K562 (cell line): ENCODE data around the gene NAE1. TPM values are rescaled to one million over a fixed set of nuclear protein-coding genes. Genes with fewer than 3 reads are reported as not detected.

Experiments used
- ADNP ChIP-seq: fragments of 200-800 bp; sonication (Bioruptor generic); IDR thresholded peaks from 2 replicates; pipeline ENCODE4 v1.6.1; 2016; ENCODE audit warnings: missing genetic modification characterization, missing compliant biosample characterization
- BRF1 ChIP-seq: IDR thresholded peaks from 3 replicates; pipeline ENCODE4 v1.6.1; 2011; ENCODE audit warnings: borderline replicate concordance, mild to moderate bottlenecking; ENCODE audit not compliant: insufficient read length; ENCODE audit errors: extremely low read depth
- EGR1 ChIP-seq: fragments of 450-650 bp; conservative IDR thresholded peaks from 2 replicates; pipeline ENCODE4 v1.6.1; 2017; ENCODE audit warnings: mild to moderate bottlenecking
- ERF ChIP-seq: fragments of 450-650 bp; formaldehyde crosslinking; IDR thresholded peaks from 2 replicates; pipeline ENCODE4 v1.4.0; 2020; ENCODE audit warnings: mild to moderate bottlenecking, mixed read lengths
- FOXP4 ChIP-seq: sonication (generic); formaldehyde crosslinking; IDR thresholded peaks from 2 replicates; pipeline ENCODE4 v1.8.0; 2022; ENCODE audit warnings: mild to moderate bottlenecking, missing genetic modification reagents, borderline replicate concordance
- POLR2B ChIP-seq: fragments of 450-650 bp; IDR thresholded peaks from 2 replicates; pipeline ENCODE4 v1.6.1; 2018; ENCODE audit warnings: low read depth; ENCODE audit not compliant: partially characterized antibody
- RHOXF2B ChIP-seq: fragments of 250-450 bp; sonication (Bioruptor Pico); conservative IDR thresholded peaks from 2 replicates; pipeline ENCODE4 v1.5.1; 2021
- SOX6 ChIP-seq: fragments of 450-650 bp; IDR thresholded peaks from 2 replicates; pipeline ENCODE4 v1.6.1; 2014; ENCODE audit warnings: mild to moderate bottlenecking
- ZBTB7A ChIP-seq: IDR thresholded peaks from 2 replicates; pipeline ENCODE4 v1.6.1; 2011; ENCODE audit warnings: low read depth, mild to moderate bottlenecking, low read length, moderate library complexity, borderline replicate concordance; ENCODE audit not compliant: control insufficient read depth
- ZFP91 ChIP-seq: sonication (generic); formaldehyde crosslinking; IDR thresholded peaks from 2 replicates; pipeline ENCODE4 v1.8.0; 2022; ENCODE audit warnings: mild to moderate bottlenecking, missing genetic modification reagents
- ZNF146 ChIP-seq: IDR thresholded peaks from one replicate; pipeline ENCODE4 v1.6.1; 2018; ENCODE audit warnings: missing compliant biosample characterization; ENCODE audit not compliant: unreplicated experiment
- ZNF695 ChIP-seq: fragments of 450-650 bp; formaldehyde crosslinking; IDR thresholded peaks from 2 replicates; pipeline ENCODE4 v1.4.0; 2020; ENCODE audit warnings: mild to moderate bottlenecking, moderate library complexity
- ZNF696 ChIP-seq: fragments of 250-450 bp; sonication (Bioruptor Pico); conservative IDR thresholded peaks from 2 replicates; pipeline ENCODE4 v1.4.0; 2020; ENCODE audit warnings: mild to moderate bottlenecking, moderate library complexity
- ZNF740 ChIP-seq, 3 experiments: fragments of 200-800 bp in 1 of 3; sonication (Bioruptor generic) in 1 of 3; sonication (generic) in 1 of 3; formaldehyde crosslinking in 1 of 3; IDR thresholded peaks; 2 replicates each; pipeline versions ENCODE4 v1.6.1 to v1.8.0; 2016 to 2022; ENCODE audit warnings: mild to moderate bottlenecking in 2 of 3, missing compliant biosample characterization in 2 of 3, missing genetic modification characterization in 2 of 3, missing genetic modification reagents in 1 of 3
- polyA plus RNA-seq, 8 experiments: library from polyadenylated mRNA; depleted of rRNA in 4 of 8; stranded (reverse) in 5 of 8; unstranded in 3 of 8; fragments of >200 nt; fragmentation: Nextera tagmentation in 2 of 8; fragmentation: Illumina TruSeq in 1 of 8; extraction: Ambion mirVana in 2 of 8; extraction: Trizol in 1 of 8; gene quantifications; 2 replicates each; pipeline versions ENCODE4 v1.2.1 to v1.2.3, GENCODE V29; 2011 to 2014; ENCODE audit warnings: inconsistent platforms in 1 of 8, missing spikeins in 1 of 8
- total RNA-seq, 7 experiments: library from RNA; depleted of rRNA in 6 of 7; stranded (reverse); fragments of >200 nt in 6 of 7; fragmentation: Illumina TruSeq in 2 of 7; extraction: Trizol in 2 of 7; gene quantifications; 2 replicates each; pipeline versions ENCODE4 v1.2.1 to v1.2.3, GENCODE V29; 2011 to 2021; ENCODE audit warnings: low replicate concordance in 1 of 7
- TF ChIP-seq, protein P1 (sequence below), 3 experiments: fragments of 200-800 bp in 1 of 3; fragments of 250-450 bp in 1 of 3; fragments of 450-650 bp in 1 of 3; sonication (Bioruptor Pico) in 1 of 3; sonication (Bioruptor generic) in 1 of 3; formaldehyde crosslinking in 1 of 3; IDR thresholded peaks; 2 replicates each; pipeline versions ENCODE4 v1.6.1 to v1.8.0; 2016 to 2022; ENCODE audit warnings: mild to moderate bottlenecking in 2 of 3, missing genetic modification characterization in 2 of 3, missing compliant biosample characterization in 1 of 3, moderate library complexity in 1 of 3
- TF ChIP-seq, protein P2 (sequence below): sonication (generic); formaldehyde crosslinking; IDR thresholded peaks from 2 replicates; pipeline ENCODE4 v1.8.0; 2022; ENCODE audit warnings: missing genetic modification reagents, mild to moderate bottlenecking, moderate library complexity, borderline replicate concordance

NAE1 gene
- total and polyA plus RNA-seq, 9 of the 15 experiments (the other 6 are each of a cell fraction or from before 2014, with no cell fraction given) = 165 to 294 (median 230) TPM

GRCh38 chr16:66872943-66873684, 42.3 kb upstream of the NAE1 start (continued):
- TF ChIP-seq, protein P1, sequence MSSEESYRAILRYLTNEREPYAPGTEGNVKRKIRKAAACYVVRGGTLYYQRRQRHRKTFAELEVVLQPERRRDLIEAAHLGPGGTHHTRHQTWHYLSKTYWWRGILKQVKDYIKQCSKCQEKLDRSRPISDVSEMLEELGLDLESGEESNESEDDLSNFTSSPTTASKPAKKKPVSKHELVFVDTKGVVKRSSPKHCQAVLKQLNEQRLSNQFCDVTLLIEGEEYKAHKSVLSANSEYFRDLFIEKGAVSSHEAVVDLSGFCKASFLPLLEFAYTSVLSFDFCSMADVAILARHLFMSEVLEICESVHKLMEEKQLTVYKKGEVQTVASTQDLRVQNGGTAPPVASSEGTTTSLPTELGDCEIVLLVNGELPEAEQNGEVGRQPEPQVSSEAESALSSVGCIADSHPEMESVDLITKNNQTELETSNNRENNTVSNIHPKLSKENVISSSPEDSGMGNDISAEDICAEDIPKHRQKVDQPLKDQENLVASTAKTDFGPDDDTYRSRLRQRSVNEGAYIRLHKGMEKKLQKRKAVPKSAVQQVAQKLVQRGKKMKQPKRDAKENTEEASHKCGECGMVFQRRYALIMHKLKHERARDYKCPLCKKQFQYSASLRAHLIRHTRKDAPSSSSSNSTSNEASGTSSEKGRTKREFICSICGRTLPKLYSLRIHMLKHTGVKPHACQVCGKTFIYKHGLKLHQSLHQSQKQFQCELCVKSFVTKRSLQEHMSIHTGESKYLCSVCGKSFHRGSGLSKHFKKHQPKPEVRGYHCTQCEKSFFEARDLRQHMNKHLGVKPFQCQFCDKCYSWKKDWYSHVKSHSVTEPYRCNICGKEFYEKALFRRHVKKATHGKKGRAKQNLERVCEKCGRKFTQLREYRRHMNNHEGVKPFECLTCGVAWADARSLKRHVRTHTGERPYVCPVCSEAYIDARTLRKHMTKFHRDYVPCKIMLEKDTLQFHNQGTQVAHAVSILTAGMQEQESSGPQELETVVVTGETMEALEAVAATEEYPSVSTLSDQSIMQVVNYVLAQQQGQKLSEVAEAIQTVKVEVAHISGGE (CRISPR knock-in tag; IDR thresholded peaks at IDR 0.05) = peak in 1 of 3 experiments; percentile 60; a peak in 2 of 6 replicates
- TF ChIP-seq ZNF740 (CRISPR knock-in tag; IDR thresholded peaks at IDR 0.05) (peak; percentile 65), ZNF740 (tag; IDR thresholded peaks at IDR 0.05) (no peak), ZNF696 (no peak), ZNF146 (CRISPR knock-in tag) (no peak), EGR1 (peak; percentile 75), ZNF695 (CRISPR knock-in tag) (no peak), RHOXF2B (no peak), SOX6 (peak; percentile 70), ZBTB7A (peak; percentile 48; the same call in 1 of the 2 replicates), ADNP (tag) (0 out of 2 replicates have a peak, but pooled peaks have one; percentile 30), BRF1 (no peak), FOXP4 (CRISPR knock-in tag) (no peak), ZFP91 (CRISPR knock-in tag) (no peak), POLR2B (peak; percentile 32), ERF (CRISPR knock-in tag) (0 out of 2 replicates have a peak, but pooled peaks have one; percentile 40)
- TF ChIP-seq, protein P2, sequence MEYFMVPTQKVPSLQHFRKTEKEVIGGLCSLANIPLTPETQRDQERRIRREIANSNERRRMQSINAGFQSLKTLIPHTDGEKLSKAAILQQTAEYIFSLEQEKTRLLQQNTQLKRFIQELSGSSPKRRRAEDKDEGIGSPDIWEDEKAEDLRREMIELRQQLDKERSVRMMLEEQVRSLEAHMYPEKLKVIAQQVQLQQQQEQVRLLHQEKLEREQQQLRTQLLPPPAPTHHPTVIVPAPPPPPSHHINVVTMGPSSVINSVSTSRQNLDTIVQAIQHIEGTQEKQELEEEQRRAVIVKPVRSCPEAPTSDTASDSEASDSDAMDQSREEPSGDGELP = peak; percentile 84
